Measurements from ENCODE around the gene KIF21A. TPM values are rescaled to one million over a fixed set of nuclear protein-coding genes. Genes with fewer than 3 reads are reported as not detected.
A peak's percentile ranks its signal among the peaks of the same experiment; 100 is the strongest.

Gene KIF21A
- total and polyA plus RNA-seq, 4 donors: 5.2 to 36.5 (median 13.3) TPM

GRCh38 chr12:39451977-39452376 lies 9.1 kb upstream of the KIF21A start:
- no peaks in the 10 kb centered on the region for H3K4me1 ChIP-seq (ENCODE audit: control insufficient read depth in 5 of 5, insufficient read depth in 5 of 5, low read length in 5 of 5)
- ATAC-seq (ENCODE audit: insufficient read depth, low FRiP score): no peak
- H3K27me3 ChIP-seq (ENCODE audit: control insufficient read depth in 3 of 3, insufficient read depth in 3 of 3, low read length in 2 of 3): peaks cover 0 to 3% (median 0%) of the 10 kb centered on the region in 3 donors
- TF ChIP-seq CTCF (IDR thresholded peaks at IDR 0.05; ENCODE audit: control extremely low read depth, extremely low read depth): no peak
- DNase-seq: peak in 1 of 3 donors; percentile 5
- no peak overlapping the region for H3K27ac ChIP-seq (ENCODE audit: low read depth in 1 of 2, low read length in 1 of 2)
- WGBS, 2 donors: 6 to 23% methylated on average over 1 of the region's 1 CpG
- H3K9me3 ChIP-seq (ENCODE audit: control insufficient read depth in 4 of 4, insufficient read depth in 3 of 4, low read length in 3 of 4): no peaks in the 10 kb centered on the region
- no peaks in the 10 kb centered on the region for H3K36me3 ChIP-seq (ENCODE audit: control insufficient read depth in 4 of 4, insufficient read depth in 4 of 4, low read length in 4 of 4)
- no peak overlapping the region for H3K4me3 ChIP-seq
- no peak overlapping the region for H3K9ac ChIP-seq (ENCODE audit: insufficient read depth in 1 of 2, low read length in 2 of 2)

- DNase-seq (no peak), ATAC-seq (ENCODE audit: insufficient read depth, low FRiP score) (no peak)
- no peak overlapping the region for H3K4me3 ChIP-seq
- no peak overlapping the region for H3K27ac ChIP-seq (ENCODE audit: low read depth in 1 of 2, low read length in 1 of 2)
- H3K36me3 ChIP-seq (ENCODE audit: control insufficient read depth in 4 of 4, insufficient read depth in 4 of 4, low read length in 4 of 4): no peaks in the 10 kb centered on the region
- H3K9ac ChIP-seq (ENCODE audit: insufficient read depth in 1 of 2, low read length in 2 of 2): no peak overlapping the region
- TF ChIP-seq CTCF (IDR thresholded peaks at IDR 0.05; ENCODE audit: control extremely low read depth, extremely low read depth): no peak
- peaks cover 0 to 7% (median 2%) of the 10 kb centered on the region in 5 donors for H3K4me1 ChIP-seq (ENCODE audit: control insufficient read depth in 5 of 5, insufficient read depth in 5 of 5, low read length in 5 of 5)
- peaks cover 0 to 3% (median 0%) of the 10 kb centered on the region in 3 donors for H3K27me3 ChIP-seq (ENCODE audit: control insufficient read depth in 3 of 3, insufficient read depth in 3 of 3, low read length in 2 of 3)
- no peaks in the 10 kb centered on the region for H3K9me3 ChIP-seq (ENCODE audit: control insufficient read depth in 4 of 4, insufficient read depth in 3 of 4, low read length in 3 of 4)
Observed at GRCh38 chr12:39448038-39448437, 5.1 kb upstream of the KIF21A start.

GRCh38 chr12:39443929-39444209 lies 949 bp upstream of the KIF21A start:
- H3K9ac ChIP-seq (ENCODE audit: insufficient read depth in 1 of 2, low read length in 2 of 2): peak overlapping the region; percentile 41 to 60
- DNase-seq: peak in 1 of 3 donors; percentile 31
- no peaks in the 10 kb centered on the region for H3K36me3 ChIP-seq (ENCODE audit: control insufficient read depth in 4 of 4, insufficient read depth in 4 of 4, low read length in 4 of 4)
- H3K4me1 ChIP-seq (ENCODE audit: control insufficient read depth in 5 of 5, insufficient read depth in 5 of 5, low read length in 5 of 5): peaks cover 0 to 15% (median 3%) of the 10 kb centered on the region in 5 donors
- H3K27ac ChIP-seq (ENCODE audit: low read depth in 1 of 2, low read length in 1 of 2): peak overlapping the region in 1 of 2 donors; percentile 88
- no peak overlapping the region for H3K4me3 ChIP-seq
- ATAC-seq (ENCODE audit: insufficient read depth, low FRiP score): no peak
- no peaks in the 10 kb centered on the region for H3K9me3 ChIP-seq (ENCODE audit: control insufficient read depth in 4 of 4, insufficient read depth in 3 of 4, low read length in 3 of 4)
- peaks cover 0 to 8% (median 0%) of the 10 kb centered on the region in 3 donors for H3K27me3 ChIP-seq (ENCODE audit: control insufficient read depth in 3 of 3, insufficient read depth in 3 of 3, low read length in 2 of 3)
- no peak for TF ChIP-seq CTCF (IDR thresholded peaks at IDR 0.05; ENCODE audit: control extremely low read depth, extremely low read depth)

DNA sequence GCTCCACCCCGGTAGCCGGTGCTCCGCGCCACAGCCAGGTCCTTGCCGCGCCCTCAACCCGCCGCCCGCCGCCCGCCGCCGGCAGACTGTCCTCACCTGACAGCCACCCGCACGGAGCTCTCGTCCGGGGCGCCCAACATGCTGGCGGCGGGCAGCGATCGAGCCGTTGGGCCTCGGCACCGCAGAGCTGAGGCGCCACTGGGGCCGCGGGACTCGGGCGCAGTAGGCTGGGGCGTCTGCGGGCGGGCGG lies 164 bp downstream of the KIF21A start:
- Histone ChIP-seq H3K9ac (ENCODE audit: insufficient read depth in 1 of 2, low read length in 2 of 2) (peak overlapping the region in 1 of 2 donors; percentile 32), H3K36me3 (ENCODE audit: control insufficient read depth in 4 of 4, insufficient read depth in 4 of 4, low read length in 4 of 4) (no peaks in the 10 kb centered on the region), H3K4me3 (peak overlapping the region; percentile 61), H3K27ac (ENCODE audit: low read depth in 1 of 2, low read length in 1 of 2) (peak overlapping the region; percentile 73 to 92), H3K27me3 (ENCODE audit: control insufficient read depth in 3 of 3, insufficient read depth in 3 of 3, low read length in 2 of 3) (peaks cover 0 to 5% (median 0%) of the 10 kb centered on the region in 3 donors), H3K4me1 (ENCODE audit: control insufficient read depth in 5 of 5, insufficient read depth in 5 of 5, low read length in 5 of 5) (peaks cover 0 to 15% (median 3%) of the 10 kb centered on the region in 5 donors), H3K9me3 (ENCODE audit: control insufficient read depth in 4 of 4, insufficient read depth in 3 of 4, low read length in 3 of 4) (no peaks in the 10 kb centered on the region)
- WGBS, 2 donors: 0 to 1% methylated on average over 32 to 34 of the region's 34 CpGs
- peak; percentile 36 for ATAC-seq (ENCODE audit: insufficient read depth, low FRiP score)
- no peak for TF ChIP-seq CTCF (IDR thresholded peaks at IDR 0.05; ENCODE audit: control extremely low read depth, extremely low read depth)
- no peak for DNase-seq

All from lung (tissue), 12 donors.